ENCODE data around the gene TLE6.

- TF ChIP-seq, protein P1, sequence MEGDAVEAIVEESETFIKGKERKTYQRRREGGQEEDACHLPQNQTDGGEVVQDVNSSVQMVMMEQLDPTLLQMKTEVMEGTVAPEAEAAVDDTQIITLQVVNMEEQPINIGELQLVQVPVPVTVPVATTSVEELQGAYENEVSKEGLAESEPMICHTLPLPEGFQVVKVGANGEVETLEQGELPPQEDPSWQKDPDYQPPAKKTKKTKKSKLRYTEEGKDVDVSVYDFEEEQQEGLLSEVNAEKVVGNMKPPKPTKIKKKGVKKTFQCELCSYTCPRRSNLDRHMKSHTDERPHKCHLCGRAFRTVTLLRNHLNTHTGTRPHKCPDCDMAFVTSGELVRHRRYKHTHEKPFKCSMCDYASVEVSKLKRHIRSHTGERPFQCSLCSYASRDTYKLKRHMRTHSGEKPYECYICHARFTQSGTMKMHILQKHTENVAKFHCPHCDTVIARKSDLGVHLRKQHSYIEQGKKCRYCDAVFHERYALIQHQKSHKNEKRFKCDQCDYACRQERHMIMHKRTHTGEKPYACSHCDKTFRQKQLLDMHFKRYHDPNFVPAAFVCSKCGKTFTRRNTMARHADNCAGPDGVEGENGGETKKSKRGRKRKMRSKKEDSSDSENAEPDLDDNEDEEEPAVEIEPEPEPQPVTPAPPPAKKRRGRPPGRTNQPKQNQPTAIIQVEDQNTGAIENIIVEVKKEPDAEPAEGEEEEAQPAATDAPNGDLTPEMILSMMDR (IDR thresholded peaks at IDR 0.05): no peak
- no peak for TF ChIP-seq POLR2A (IDR thresholded peaks at IDR 0.05)
Measured at GRCh38 chr19:3004522-3004921, 27.2 kb downstream of the TLE6 start.

Measured in ovary (tissue), 3 donors.